NT2/D1 (cell line): ENCODE data around the gene SLC6A19.

ENCODE experiments used
- SUZ12 ChIP-seq: IDR thresholded peaks from 2 replicates; pipeline ENCODE4 v1.6.1; 2011; ENCODE audit not compliant: insufficient read length, insufficient read depth; ENCODE audit errors: extremely low read depth
- YY1 ChIP-seq: IDR thresholded peaks from 2 replicates; pipeline ENCODE4 v1.6.1; 2011; ENCODE audit not compliant: insufficient read length, insufficient read depth
- ZNF274 ChIP-seq: IDR thresholded peaks from 2 replicates; pipeline ENCODE4 v1.6.1; 2011; ENCODE audit warnings: mild to moderate bottlenecking, low read depth, low read length

- TF ChIP-seq YY1 (no peak), ZNF274 (no peak), SUZ12 (no peak)
Observed at GRCh38 chr5:1224631-1225030, 23.2 kb downstream of the SLC6A19 start.
